C4-2B (cell line): ENCODE measurements around the gene RNF25.

Experiments
- CTCF ChIP-seq: fragments of 450-650 bp; conservative IDR thresholded peaks from 2 replicates; pipeline ENCODE4 v1.5.1; 2017; ENCODE audit warnings: mild to moderate bottlenecking
- ZFX ChIP-seq: fragments of 450-650 bp; IDR thresholded peaks from 2 replicates; pipeline ENCODE4 v1.6.1; 2017

- TF ChIP-seq CTCF (no peak), ZFX (no peak)
These were observed 16.1 kb downstream of the RNF25 start for GRCh38 chr2:218655751-218656150.
